ENCODE results near the gene NEDD9.
A peak's percentile ranks its signal among the peaks of the same experiment; 100 is the strongest.

Gene NEDD9

DNA sequence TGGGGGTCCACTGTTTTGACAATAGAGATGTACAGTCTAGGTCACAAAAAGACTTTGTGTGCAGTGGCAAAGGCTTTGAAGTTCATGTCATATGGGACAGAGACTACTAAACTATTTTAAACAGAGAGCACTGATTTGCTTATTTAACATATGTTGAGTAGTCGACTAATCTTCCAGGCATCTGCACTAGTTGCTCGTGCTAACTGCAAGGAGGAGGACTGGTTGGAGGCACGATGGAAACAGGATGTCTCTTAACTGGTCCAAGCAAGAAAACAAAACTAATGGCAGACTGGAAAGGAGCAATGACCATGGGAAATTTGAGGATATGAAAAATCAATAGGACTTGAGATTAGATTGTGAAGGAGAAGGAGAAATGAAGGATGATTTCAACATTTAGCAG is 92.4 kb downstream of the NEDD9 start:
- peak; percentile 72 for DNase-seq

DNA sequence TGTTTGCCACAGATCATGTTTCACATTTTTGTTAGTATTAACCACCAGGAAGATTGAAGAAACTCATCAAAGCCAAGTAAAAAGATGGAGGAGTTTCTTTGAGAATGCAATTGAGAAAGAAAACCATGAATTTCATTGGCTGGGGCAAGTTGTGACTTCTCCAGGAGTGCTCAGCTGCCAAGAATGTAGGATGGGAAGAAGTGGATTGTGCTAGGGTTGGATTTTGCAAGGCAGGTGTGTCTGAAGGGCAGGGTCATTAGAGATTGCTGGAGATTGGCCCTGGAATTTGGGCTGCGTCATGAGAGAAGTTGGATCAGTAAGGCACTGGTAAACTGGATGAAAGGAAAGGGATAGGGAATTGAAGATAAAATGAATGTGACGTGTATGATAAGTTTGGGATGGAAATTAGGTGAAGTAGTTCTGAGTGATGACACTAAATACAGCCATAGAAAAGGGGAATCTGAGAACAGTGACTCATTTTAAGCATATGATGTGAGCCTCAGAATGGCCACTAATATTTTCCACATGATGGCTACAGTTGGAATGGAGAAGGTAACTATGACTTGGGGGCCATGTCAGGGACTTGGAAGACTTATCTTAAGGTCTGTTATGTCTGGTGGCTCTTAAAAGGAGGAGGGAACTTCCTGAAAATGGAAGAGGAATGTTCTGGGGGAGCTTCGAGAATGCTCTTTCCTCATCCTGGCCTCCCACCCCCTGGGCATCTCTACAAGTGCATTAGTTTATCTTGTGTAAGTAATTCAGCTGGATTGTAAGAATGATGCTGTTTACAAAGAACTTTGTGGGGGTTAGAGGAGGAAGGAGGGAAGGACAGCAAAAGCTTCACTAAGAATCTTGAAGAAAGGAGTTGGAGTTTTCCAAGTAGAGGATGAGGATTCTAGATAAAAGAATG is 93.2 kb downstream of the NEDD9 start:
- DNase-seq, result peak; percentile 66

DNA sequence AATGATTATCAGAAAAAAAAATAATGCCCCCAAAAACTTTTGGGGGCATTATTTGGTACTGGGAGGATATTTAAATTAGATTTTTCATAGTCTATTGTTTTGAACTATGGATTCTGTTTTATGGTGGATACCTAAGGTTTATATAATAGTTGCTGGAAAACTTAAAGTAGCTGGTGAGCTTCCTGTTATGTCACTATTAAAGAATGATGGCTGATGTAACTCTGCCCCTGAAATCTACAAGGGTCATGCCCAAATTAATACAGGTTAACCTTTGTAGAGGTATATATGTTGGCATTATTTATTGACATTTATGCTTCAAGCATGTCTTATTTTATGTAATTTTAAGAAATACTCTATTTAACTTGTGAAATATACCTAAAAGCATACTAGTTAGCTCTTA is 95.7 kb downstream of the NEDD9 start:
- no peak for DNase-seq

Data from fibroblast of skin of back (primary cell).